ENCODE measurements around the gene ERC1.
A peak's percentile ranks its signal among the peaks of the same experiment; 100 is the strongest.

ERC1 gene

GRCh38 chr12:1517734-1518525, 526.9 kb downstream of the ERC1 start:
- FAIRE-seq (peak; percentile 48), DNase-seq (ENCODE audit: insufficient read length, low spot score) (no peak)

DNA sequence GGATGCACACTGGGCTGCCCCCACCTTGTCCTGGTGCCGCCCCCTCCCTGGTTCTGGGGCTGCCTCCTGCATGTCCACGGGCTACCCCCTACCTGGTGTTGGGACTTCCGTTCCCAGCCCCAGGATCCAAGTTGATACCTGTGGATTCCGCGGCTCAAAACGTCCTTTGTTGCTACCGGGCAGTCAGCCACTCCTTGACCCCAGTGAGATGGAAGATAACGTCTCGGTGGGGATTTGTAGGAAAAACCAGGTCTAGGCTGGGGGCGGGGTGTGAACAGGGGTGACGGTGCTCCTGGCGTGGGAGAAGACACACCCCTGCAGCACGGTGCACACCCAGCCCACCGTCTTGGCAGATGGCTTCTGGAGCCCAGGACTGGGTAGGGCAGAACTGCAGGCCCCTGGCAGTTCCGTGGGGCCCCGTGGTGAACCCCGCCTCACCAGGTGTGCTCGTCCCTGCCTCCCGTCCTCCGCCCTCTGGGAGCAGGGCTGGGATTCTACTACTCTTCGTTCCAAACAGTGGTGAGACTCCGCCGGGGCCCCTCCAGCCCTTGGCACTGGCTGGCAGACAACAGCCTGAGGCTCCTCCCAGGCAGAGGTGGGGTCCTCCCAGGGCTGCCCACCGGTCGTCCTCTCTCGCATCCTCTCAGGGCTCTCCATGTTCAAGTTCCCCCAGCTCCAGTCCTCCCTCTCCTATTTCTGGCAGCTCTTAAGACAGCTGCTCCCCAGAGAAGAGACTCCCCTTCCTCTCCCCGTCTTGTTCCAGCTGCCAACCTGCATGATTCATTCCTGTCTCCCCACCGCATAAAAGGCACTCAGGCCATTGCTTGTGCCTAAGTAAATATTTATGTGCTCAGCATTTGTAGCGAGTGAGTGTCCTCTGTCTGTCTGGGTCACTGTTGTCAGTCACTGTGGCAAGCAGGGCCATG, 527.8 kb downstream of the ERC1 start:
- DNase-seq (ENCODE audit: insufficient read length, low spot score): peak; percentile 86
- FAIRE-seq: peak; percentile 99

DNA sequence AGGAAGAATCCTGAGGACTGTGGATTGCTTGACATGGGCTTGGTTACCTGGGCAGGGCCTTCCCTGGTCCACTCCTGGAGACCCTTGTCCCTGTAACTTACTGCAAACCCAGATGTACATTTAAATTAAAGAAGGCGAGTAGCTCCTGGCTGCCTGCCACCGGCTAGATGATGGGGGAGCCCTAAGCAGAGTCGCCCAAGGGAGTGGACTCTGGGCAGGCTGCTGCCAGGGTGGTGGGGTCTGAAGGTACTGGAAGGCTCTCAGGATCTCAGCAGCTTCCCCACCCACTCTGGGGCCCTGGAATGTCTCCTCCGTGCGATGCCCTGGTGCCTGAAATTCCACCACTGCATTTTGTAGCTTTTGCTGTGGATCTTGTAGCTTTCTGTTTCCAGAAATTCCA, 528.6 kb downstream of the ERC1 start:
- no peak for FAIRE-seq
- no peak for DNase-seq (ENCODE audit: insufficient read length, low spot score)

- no peak for DNase-seq (ENCODE audit: insufficient read length, low spot score)
- peak; percentile 49 for FAIRE-seq
Measured at GRCh38 chr12:1523046-1523445, 532.0 kb downstream of the ERC1 start.

- FAIRE-seq: no peak
- DNase-seq (ENCODE audit: insufficient read length, low spot score): no peak
Measured at GRCh38 chr12:1523558-1524050, 532.6 kb downstream of the ERC1 start.

DNA sequence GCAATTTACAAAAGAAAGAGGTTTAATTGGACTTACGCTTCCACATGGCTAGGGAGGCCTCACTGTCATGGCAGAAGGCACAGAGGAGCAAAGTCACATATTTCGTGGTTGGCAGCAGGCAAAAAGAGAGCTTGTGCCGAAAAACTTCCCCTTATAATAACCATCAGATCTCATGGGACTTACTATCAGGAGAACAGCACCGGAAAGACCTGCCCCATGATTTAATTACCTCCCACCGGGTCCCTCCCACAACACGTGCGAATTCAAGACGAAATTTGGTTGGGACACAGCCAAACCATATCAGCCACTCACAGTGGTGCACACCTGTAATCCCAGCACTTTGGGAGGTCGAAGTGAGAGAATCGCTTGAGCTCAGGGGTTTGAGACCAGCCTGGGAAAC, 534.8 kb downstream of the ERC1 start:
- FAIRE-seq (peak; percentile 65), DNase-seq (ENCODE audit: insufficient read length, low spot score) (no peak)

GRCh38 chr12:1527789-1528188, 536.8 kb downstream of the ERC1 start:
- FAIRE-seq (peak; percentile 98), DNase-seq (ENCODE audit: insufficient read length, low spot score) (peak; percentile 88)

GRCh38 chr12:1528791-1529190, 537.8 kb downstream of the ERC1 start:
- FAIRE-seq (peak; percentile 90), DNase-seq (ENCODE audit: insufficient read length, low spot score) (no peak)

GRCh38 chr12:1529228-1529861, 538.3 kb downstream of the ERC1 start:
- no peak for DNase-seq (ENCODE audit: insufficient read length, low spot score)
- FAIRE-seq: no peak

GRCh38 chr12:1529862-1530591, 539.0 kb downstream of the ERC1 start:
- peak; percentile 83 for FAIRE-seq
- no peak for DNase-seq (ENCODE audit: insufficient read length, low spot score)

- DNase-seq (ENCODE audit: insufficient read length, low spot score) (no peak), FAIRE-seq (no peak)
Measured at GRCh38 chr12:1530592-1531152, 539.6 kb downstream of the ERC1 start.

DNA sequence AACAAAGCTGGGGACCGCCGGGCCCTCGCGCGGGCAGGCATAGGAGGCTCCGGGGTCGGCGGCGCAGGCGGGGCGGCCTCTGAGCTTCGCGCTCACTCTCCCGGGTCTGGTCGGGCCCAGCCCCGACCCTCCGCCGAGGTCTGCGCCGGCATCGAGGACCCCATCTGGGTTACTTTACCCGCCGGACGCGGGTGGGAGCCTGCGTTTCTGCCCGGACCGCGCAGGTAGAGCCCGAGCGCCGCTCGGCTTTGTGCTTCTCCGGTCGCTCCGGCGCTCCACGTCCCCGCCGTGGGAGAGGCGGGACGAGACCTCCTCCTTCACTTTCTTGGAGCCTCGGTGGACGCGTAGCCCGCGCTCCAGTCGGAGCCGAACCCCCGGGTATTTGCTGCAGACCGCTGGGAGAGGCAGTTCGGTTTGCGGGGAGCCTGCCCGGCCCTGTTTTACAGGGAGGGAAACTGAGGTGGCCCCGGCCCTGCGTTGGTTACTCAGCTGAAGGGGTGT, 540.2 kb downstream of the ERC1 start:
- no peak for DNase-seq (ENCODE audit: insufficient read length, low spot score)
- FAIRE-seq: no peak

- DNase-seq (ENCODE audit: insufficient read length, low spot score) (no peak), FAIRE-seq (peak; percentile 93)
Measured at GRCh38 chr12:1531654-1532374, 540.8 kb downstream of the ERC1 start.

DNA sequence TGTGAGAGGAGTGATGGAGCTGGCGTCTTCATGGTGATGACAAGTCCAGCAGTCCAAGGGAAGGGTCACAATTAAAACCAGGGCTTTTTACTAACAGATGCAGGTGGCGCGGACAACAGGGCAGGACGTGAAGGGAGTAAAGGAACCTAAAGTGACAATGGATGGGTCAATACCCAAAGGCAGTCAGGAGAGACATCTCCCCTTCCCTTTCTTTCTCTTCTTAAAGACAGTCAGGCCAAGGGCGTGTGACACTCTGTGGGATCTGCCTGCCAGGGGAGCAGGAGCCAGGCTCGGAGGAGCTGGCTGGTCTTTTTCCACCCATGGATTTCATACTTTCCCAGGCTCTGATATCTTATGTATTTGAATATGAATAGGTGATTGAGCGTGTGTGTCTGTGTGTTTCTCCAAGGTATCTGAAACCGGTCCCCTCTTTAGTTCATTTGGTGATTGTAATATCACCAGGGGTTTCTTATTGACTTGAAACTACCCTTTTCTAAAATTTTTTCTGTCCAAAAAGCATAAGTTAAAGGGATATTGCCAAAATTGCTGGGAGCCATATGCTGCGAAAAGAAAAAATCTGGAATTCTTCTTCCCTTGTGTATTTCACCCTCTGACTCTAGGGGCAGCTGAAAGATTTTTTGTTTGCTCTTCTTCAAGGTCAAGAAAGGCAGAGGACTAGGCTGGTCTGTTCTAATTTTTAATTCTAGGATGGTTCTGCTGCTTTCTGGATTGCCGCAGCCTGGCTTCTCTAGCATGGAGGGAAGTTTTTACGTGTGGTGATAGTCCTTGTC, 541.5 kb downstream of the ERC1 start:
- no peak for DNase-seq (ENCODE audit: insufficient read length, low spot score)
- FAIRE-seq: no peak

DNA sequence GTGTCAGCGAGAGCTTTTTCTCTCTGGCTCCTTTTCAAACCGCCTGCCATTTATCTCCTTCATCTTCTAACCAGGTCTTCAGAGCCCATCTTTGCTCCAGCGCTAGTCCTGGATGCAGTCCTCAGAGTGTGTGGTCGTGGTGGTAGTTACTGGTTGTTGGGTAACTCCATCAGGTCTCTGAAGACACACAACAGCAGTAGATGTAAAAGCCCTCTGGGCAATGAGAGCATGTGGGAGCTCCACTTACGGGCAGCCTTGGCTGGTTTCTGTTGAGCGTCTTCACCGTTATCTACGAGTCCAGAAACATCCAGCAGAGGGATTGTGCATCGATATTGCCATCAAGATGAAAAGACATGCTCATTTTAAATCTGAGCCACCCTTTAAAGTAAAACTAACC, 542.2 kb downstream of the ERC1 start:
- FAIRE-seq (peak; percentile 95), DNase-seq (ENCODE audit: insufficient read length, low spot score) (no peak)

- FAIRE-seq (peak; percentile 89), DNase-seq (ENCODE audit: insufficient read length, low spot score) (no peak)
Measured at GRCh38 chr12:1533602-1534304, 542.7 kb downstream of the ERC1 start.

- FAIRE-seq (no peak), DNase-seq (ENCODE audit: insufficient read length, low spot score) (no peak)
Measured at GRCh38 chr12:1534748-1535147, 543.7 kb downstream of the ERC1 start.

GRCh38 chr12:1536817-1537216, 545.8 kb downstream of the ERC1 start:
- peak; percentile 98 for FAIRE-seq
- DNase-seq (ENCODE audit: insufficient read length, low spot score): no peak
